H1 (cell line): ENCODE results near the gene MEX3B. TPM values are rescaled to one million over a fixed set of nuclear protein-coding genes. Genes with fewer than 3 reads are reported as not detected.

Experiments
- CTCF ChIA-PET: fragments of 300-600 bp; sonication (Branson Sonifier 250); formaldehyde crosslinking; loops from one replicate; lab custom pipeline; 2021; ENCODE audit not compliant: partially characterized antibody; lab: Charles Lee
- POLR2A ChIA-PET: fragments of 300-600 bp; sonication (Branson Sonifier 250); formaldehyde crosslinking; loops from one replicate; lab custom pipeline; 2021; ENCODE audit warnings: inconsistent platforms; ENCODE audit not compliant: partially characterized antibody; lab: Charles Lee
- DNase-seq, 2 experiments: peaks; one replicate each; pipeline versions ENCODE4 v3.0.0 to v3.0.0-alpha.2; 2010 to 2022; ENCODE audit warnings: low spot score in 2 of 2, low read depth in 1 of 2, mixed read lengths in 1 of 2
- FAIRE-seq: peaks from 2 replicates; lab custom pipeline; 2011; peaks lifted over from hg19 to GRCh38; lab: Jason Lieb, UNC
- H2AFZ ChIP-seq: 2 replicates; pipeline ENCODE4 v1.8.1; 2012; ENCODE audit warnings: low read length, inconsistent platforms
- H2AK5ac ChIP-seq: 2 replicates; pipeline ENCODE4 v1.6.1; 2013; ENCODE audit warnings: low read depth, low read length
- H2BK120ac ChIP-seq: replicated peaks from 2 replicates; pipeline ENCODE3; 2013; ENCODE audit warnings: low read depth, low read length, inconsistent platforms
- H2BK12ac ChIP-seq: 2 replicates; pipeline ENCODE4 v1.6.1; 2013; ENCODE audit warnings: low read depth, low read length
- H2BK15ac ChIP-seq: 2 replicates; pipeline ENCODE4 v1.6.1; 2013; ENCODE audit warnings: low read length
- H2BK20ac ChIP-seq: 2 replicates; pipeline ENCODE4 v1.6.1; 2013; ENCODE audit warnings: low read length
- H2BK5ac ChIP-seq: 2 replicates; pipeline ENCODE4 v1.6.1; 2013; ENCODE audit warnings: low read depth, low read length
- H3K14ac ChIP-seq: 2 replicates; pipeline ENCODE4 v1.6.1; 2013; ENCODE audit warnings: inconsistent platforms; ENCODE audit not compliant: insufficient read length
- H3K18ac ChIP-seq: 2 replicates; pipeline ENCODE4 v1.6.1; 2013; ENCODE audit warnings: low read length; ENCODE audit errors: extremely low read depth
- H3K23ac ChIP-seq: 2 replicates; pipeline ENCODE4 v1.6.1; 2013; ENCODE audit warnings: inconsistent platforms; ENCODE audit not compliant: insufficient read length
- H3K23me2 ChIP-seq: 2 replicates; pipeline ENCODE4 v1.6.1; 2013; ENCODE audit warnings: low read depth, low read length
- H3K27ac ChIP-seq: 2 replicates; pipeline ENCODE4 v1.6.1; 2011; ENCODE audit warnings: low read depth, low read length, inconsistent platforms
- H3K27me3 ChIP-seq, 4 experiments: replicated peaks in 1 of 4; 1 replicate in 1 of 4; 2 replicates in 3 of 4; pipeline versions ENCODE4 v1.6.1 to v1.8.1; 2011 to 2013; ENCODE audit warnings: low read length in 3 of 4, mild to moderate bottlenecking in 3 of 4, inconsistent platforms in 2 of 4, mixed read lengths in 2 of 4, moderate library complexity in 1 of 4; ENCODE audit not compliant: control insufficient read depth in 3 of 4, insufficient read depth in 3 of 4; ENCODE audit errors: extremely low read depth in 1 of 4
- H3K36me3 ChIP-seq, 4 experiments: 2 replicates each; pipeline versions ENCODE4 v1.6.1 to v1.8.1; 2011 to 2013; ENCODE audit warnings: mild to moderate bottlenecking in 4 of 4, low read length in 3 of 4, moderate library complexity in 2 of 4, control low read depth in 1 of 4, inconsistent platforms in 1 of 4; ENCODE audit not compliant: insufficient read depth in 4 of 4, control insufficient read depth in 2 of 4
- H3K4ac ChIP-seq: replicated peaks from 2 replicates; pipeline ENCODE3; 2013; ENCODE audit warnings: low read length, low read depth, mixed read lengths, inconsistent platforms; ENCODE audit not compliant: insufficient read length
- H3K4me1 ChIP-seq, 4 experiments: replicated peaks in 1 of 4; 1 replicate in 1 of 4; 2 replicates in 3 of 4; pipeline versions ENCODE4 v1.6.1 to v1.8.1; 2011 to 2013; ENCODE audit warnings: low read length in 3 of 4, inconsistent platforms in 2 of 4, mixed read lengths in 1 of 4; ENCODE audit not compliant: insufficient read depth in 4 of 4, control insufficient read depth in 3 of 4
- H3K4me2 ChIP-seq, 2 experiments: 2 replicates each; pipeline versions ENCODE4 v1.6.1 to v1.8.1; 2011 to 2013; ENCODE audit warnings: low read depth in 2 of 2, low read length in 2 of 2, control low read depth in 1 of 2, inconsistent platforms in 1 of 2, mild to moderate bottlenecking in 1 of 2; ENCODE audit not compliant: insufficient read depth in 1 of 2
- H3K4me3 ChIP-seq, 4 experiments: fragments of 200-600, 300-600 bp in 1 of 4; sonication (generic), shearing (Covaris generic), sonication (Bioruptor Twin) in 1 of 4; 2 replicates each; pipeline versions ENCODE4 v1.5.1 to v1.8.1; 2011 to 2016; ENCODE audit warnings: low read length in 4 of 4, low read depth in 3 of 4, control low read depth in 2 of 4, inconsistent platforms in 2 of 4, mild to moderate bottlenecking in 2 of 4, mixed read lengths in 1 of 4, moderate library complexity in 1 of 4; ENCODE audit not compliant: insufficient read depth in 2 of 4; ENCODE audit errors: extremely low read depth in 1 of 4
- H3K56ac ChIP-seq: replicated peaks from 2 replicates; pipeline ENCODE3; 2013; ENCODE audit warnings: low read depth, mild to moderate bottlenecking, mixed read lengths, low read length, inconsistent platforms; ENCODE audit not compliant: insufficient read length
- H3K79me1 ChIP-seq: 2 replicates; pipeline ENCODE4 v1.6.1; 2013; ENCODE audit warnings: low read depth, low read length, control low read depth
- H3K79me2 ChIP-seq, 2 experiments: 2 replicates each; pipeline versions ENCODE4 v1.6.1 to v1.8.1; 2012 to 2013; ENCODE audit warnings: low read length in 2 of 2, mild to moderate bottlenecking in 2 of 2, inconsistent platforms in 1 of 2; ENCODE audit not compliant: insufficient read depth in 2 of 2, control insufficient read depth in 1 of 2
- H3K9ac ChIP-seq, 4 experiments: replicated peaks in 1 of 4; 1 replicate in 1 of 4; 2 replicates in 3 of 4; pipeline versions ENCODE4 v1.6.1 to v1.8.1; 2011 to 2013; ENCODE audit warnings: low read depth in 3 of 4, low read length in 3 of 4, control low read depth in 2 of 4, mild to moderate bottlenecking in 2 of 4, moderate library complexity in 2 of 4, inconsistent platforms in 1 of 4; ENCODE audit errors: extremely low read depth in 1 of 4
- H3K9me3 ChIP-seq, 2 experiments: 2 replicates each; pipeline versions ENCODE4 v1.6.1 to v1.8.1; 2012 to 2013; ENCODE audit warnings: mild to moderate bottlenecking in 2 of 2, moderate library complexity in 2 of 2, control low read depth in 1 of 2, inconsistent platforms in 1 of 2, low read depth in 1 of 2, low read length in 1 of 2, mixed read lengths in 1 of 2; ENCODE audit not compliant: insufficient read depth in 2 of 2
- H4K20me1 ChIP-seq, 2 experiments: replicated peaks in 1 of 2; 2 replicates each; pipeline versions ENCODE3 to v1.8.1; 2011 to 2013; ENCODE audit warnings: inconsistent platforms in 2 of 2, low read length in 2 of 2, mild to moderate bottlenecking in 1 of 2; ENCODE audit not compliant: insufficient read depth in 2 of 2, control insufficient read depth in 1 of 2
- H4K5ac ChIP-seq: 2 replicates; pipeline ENCODE4 v1.6.1; 2013; ENCODE audit warnings: low read length, low read depth, mixed read lengths, inconsistent platforms; ENCODE audit not compliant: insufficient read length
- H4K8ac ChIP-seq: 2 replicates; pipeline ENCODE4 v1.8.0; 2013; ENCODE audit warnings: mild to moderate bottlenecking, moderate library complexity, low read length, inconsistent platforms; ENCODE audit not compliant: insufficient read depth; ENCODE audit errors: extremely low read depth
- H4K91ac ChIP-seq: replicated peaks from 2 replicates; pipeline ENCODE3; 2013; ENCODE audit warnings: low read length, mixed read lengths, inconsistent platforms; ENCODE audit not compliant: insufficient read length
- HDAC6 ChIP-seq: IDR thresholded peaks from one replicate; pipeline ENCODE4 v1.7.1; 2012; ENCODE audit warnings: low read depth, mild to moderate bottlenecking, inconsistent platforms, low read length, moderate library complexity
- POU5F1 ChIP-seq: IDR thresholded peaks from 2 replicates; pipeline ENCODE4 v1.6.1; 2011; ENCODE audit warnings: low read depth, mild to moderate bottlenecking, low read length, moderate library complexity
- ZNF274 ChIP-seq: IDR thresholded peaks from 2 replicates; pipeline ENCODE4 v1.7.0; 2012; ENCODE audit warnings: low read length, borderline replicate concordance; ENCODE audit errors: extremely low read depth
- WGBS, 2 experiments: shearing (Covaris generic) in 1 of 2; methylation state at CpG; one replicate each; pipeline versions ENCODE4 v1.1.6 to v1.1.7; 2013 to 2015; ENCODE audit warnings: low lambda C conversion rate in 2 of 2, mixed read lengths in 2 of 2, inconsistent platforms in 1 of 2, low coverage in 1 of 2, missing lambda C conversion rate in 1 of 2; ENCODE audit not compliant: insufficient replicate concordance in 2 of 2, insufficient coverage in 1 of 2, insufficient read length in 1 of 2; ENCODE audit errors: extremely low coverage in 1 of 2, missing lambda C conversion rate in 1 of 2; 5-methylcytosine and 5-hydroxymethylcytosine counted together
- polyA plus RNA-seq, 7 experiments: library from polyadenylated mRNA; depleted of rRNA in 3 of 7; stranded (reverse) in 5 of 7; unstranded in 2 of 7; fragments of >200 nt in 5 of 7; fragments of 200-250 nt in 2 of 7; gene quantifications; 1 replicate in 5 of 7; 2 replicates in 1 of 7; 4 replicates in 1 of 7; pipeline versions ENCODE4 v1.2.1 to v1.2.3, GENCODE V29; 2011 to 2013; ENCODE audit warnings: missing spikeins in 2 of 7, mixed read lengths in 2 of 7
- total RNA-seq: library from RNA; stranded (reverse); fragmentation: NEBNext Ultra II Directional; extraction: Animal tissue kit (Norgen Biotek cat#: 25700); gene quantifications from 2 replicates; pipeline ENCODE4 v1.2.1, GENCODE V29; 2021
- TF ChIP-seq, protein P1 (sequence below): IDR thresholded peaks from 2 replicates; pipeline ENCODE4 v1.6.1; 2012; ENCODE audit warnings: low read length, inconsistent platforms

The MEX3B gene
- total and polyA plus RNA-seq, 2 of the 8 experiments (the other 6 are each of a cell fraction or from before 2014, with no cell fraction given) = 8.0 to 15.9 TPM

DNA sequence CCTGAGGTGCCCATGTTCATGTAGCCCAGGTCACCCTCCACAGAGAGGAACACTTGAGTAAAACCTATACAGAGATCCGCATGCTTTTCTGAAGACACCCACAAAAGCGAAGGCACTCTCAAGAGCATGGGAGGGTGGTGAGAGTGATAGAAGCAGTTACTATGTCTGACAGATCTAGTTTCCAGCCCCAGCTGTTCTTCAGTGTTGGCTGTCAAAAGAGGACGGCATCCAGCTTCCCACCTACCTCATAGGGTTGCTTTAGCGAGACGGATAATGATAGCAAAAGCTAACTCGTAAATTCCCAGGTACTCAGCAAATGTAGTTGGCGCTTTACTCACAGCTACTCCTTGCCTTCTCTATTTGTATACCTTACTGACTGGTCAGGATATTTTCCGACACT is 3.0 kb upstream of the MEX3B start:
- no peak overlapping the region for H2BK120ac ChIP-seq
- H3K4me2 ChIP-seq = peak overlapping the region in 1 of 2 experiments; percentile 78; a peak in 1 of 4 replicates
- H2BK5ac ChIP-seq = no peak overlapping the region
- H4K91ac ChIP-seq = peak overlapping the region; percentile 23
- no peak overlapping the region for H3K23ac ChIP-seq
- no peaks in the 10 kb centered on the region for H3K79me1 ChIP-seq
- no peak overlapping the region for H4K8ac ChIP-seq
- POLR2A ChIA-PET = interaction anchor here (0.6 to 3.6 kb wide), 4 partner anchors 9 to 500 kb away, joined by 3 to 19 read pairs (median 8); no protein-coding TSS in a partner anchor
- H2AK5ac ChIP-seq = no peak overlapping the region
- H3K4ac ChIP-seq = no peak overlapping the region
- peaks cover 2 to 7% (median 5%) of the 10 kb centered on the region in 4 experiments for H3K4me1 ChIP-seq
- H3K23me2 ChIP-seq = peaks cover 25% of the 10 kb centered on the region; the same call in 1 of the 2 replicates
- DNase-seq = no peak
- no peak overlapping the region for H3K27ac ChIP-seq
- CTCF ChIA-PET = interaction anchor here (0.7 to 3.1 kb wide), 6 partner anchors 9 to 91 kb away, joined by 3 to 18 read pairs (median 3); no protein-coding TSS in a partner anchor
- no peak overlapping the region for H3K18ac ChIP-seq
- no peak overlapping the region for H2BK20ac ChIP-seq
- no peak overlapping the region for H3K14ac ChIP-seq
- no peaks in the 10 kb centered on the region for H3K9me3 ChIP-seq
- no peaks in the 10 kb centered on the region for H3K79me2 ChIP-seq
- no peak for FAIRE-seq
- no peak overlapping the region for H2AFZ ChIP-seq
- H3K4me3 ChIP-seq = no peak overlapping the region
- peak overlapping the region; percentile 11; the same call in 1 of the 2 replicates for H2BK12ac ChIP-seq
- TF ChIP-seq POU5F1 (no peak), HDAC6 (no peak), ZNF274 (no peak)
- TF ChIP-seq, protein P1, sequence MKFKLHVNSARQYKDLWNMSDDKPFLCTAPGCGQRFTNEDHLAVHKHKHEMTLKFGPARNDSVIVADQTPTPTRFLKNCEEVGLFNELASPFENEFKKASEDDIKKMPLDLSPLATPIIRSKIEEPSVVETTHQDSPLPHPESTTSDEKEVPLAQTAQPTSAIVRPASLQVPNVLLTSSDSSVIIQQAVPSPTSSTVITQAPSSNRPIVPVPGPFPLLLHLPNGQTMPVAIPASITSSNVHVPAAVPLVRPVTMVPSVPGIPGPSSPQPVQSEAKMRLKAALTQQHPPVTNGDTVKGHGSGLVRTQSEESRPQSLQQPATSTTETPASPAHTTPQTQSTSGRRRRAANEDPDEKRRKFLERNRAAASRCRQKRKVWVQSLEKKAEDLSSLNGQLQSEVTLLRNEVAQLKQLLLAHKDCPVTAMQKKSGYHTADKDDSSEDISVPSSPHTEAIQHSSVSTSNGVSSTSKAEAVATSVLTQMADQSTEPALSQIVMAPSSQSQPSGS = no peak
- H2BK15ac ChIP-seq = no peak overlapping the region
- no peak overlapping the region for H3K56ac ChIP-seq
- no peaks in the 10 kb centered on the region for H3K36me3 ChIP-seq
- H3K9ac ChIP-seq = no peak overlapping the region; a peak in 1 of 7 replicates
- no peak overlapping the region for H4K5ac ChIP-seq
- H4K20me1 ChIP-seq = peaks cover 0 to 4% of the 10 kb centered on the region in 2 experiments
- peaks cover 0 to 5% (median 0%) of the 10 kb centered on the region in 4 experiments; a peak in 3 of 7 replicates for H3K27me3 ChIP-seq
- 95% methylated on average over 8 of the region's 8 CpGs; no CpG with 5 or more reads in 1 of the 2 experiments for WGBS, 2 experiments
